GM19468 (cell line): ENCODE data around the gene BCDIN3D.
"Not testable (repeated sequence)": the region's sequence is repeated elsewhere in the genome, so short reads cannot be mapped to it uniquely, and the experiment has no call there.

Experiments
- ATAC-seq: cut with Tn5 transposase; IDR thresholded peaks from one replicate; pipeline ENCODE4 v1.9.1; 2021; ENCODE audit warnings: mild to moderate bottlenecking, moderate library complexity, moderate number of reproducible peaks; ENCODE audit not compliant: unreplicated experiment; ENCODE audit errors: extremely low read depth

Gene BCDIN3D

GRCh38 chr12:49864798-49865090, 21.8 kb upstream of the BCDIN3D start:
- no peak for ATAC-seq

- no peak for ATAC-seq
These were observed 21.3 kb upstream of the BCDIN3D start for GRCh38 chr12:49863946-49864797.

GRCh38 chr12:49860921-49861320, 18.0 kb upstream of the BCDIN3D start:
- not testable (repeated sequence) for ATAC-seq

- ATAC-seq = not testable (repeated sequence)
These were observed 13.0 kb upstream of the BCDIN3D start for GRCh38 chr12:49855890-49856289.

GRCh38 chr12:49854976-49855375, 12.1 kb upstream of the BCDIN3D start:
- ATAC-seq = no peak

- ATAC-seq = no peak
These were observed 10.8 kb upstream of the BCDIN3D start for GRCh38 chr12:49853671-49854070.

- ATAC-seq = no peak
These were observed 4.3 kb upstream of the BCDIN3D start for GRCh38 chr12:49847161-49847560.

GRCh38 chr12:49846032-49846431, 3.1 kb upstream of the BCDIN3D start:
- ATAC-seq = no peak

GRCh38 chr12:49843876-49844437, 1.1 kb upstream of the BCDIN3D start:
- no peak for ATAC-seq

GRCh38 chr12:49843411-49843810, 505 bp upstream of the BCDIN3D start:
- no peak for ATAC-seq

- ATAC-seq = no peak
These were observed 3.8 kb downstream of the BCDIN3D start for GRCh38 chr12:49838973-49839633.

GRCh38 chr12:49832836-49833421, 10.0 kb downstream of the BCDIN3D start:
- no peak for ATAC-seq

GRCh38 chr12:49831717-49832116, 11.2 kb downstream of the BCDIN3D start:
- ATAC-seq = no peak

- peak; percentile 45 for ATAC-seq
These were observed 14.5 kb downstream of the BCDIN3D start, which contains the start of gene NCKAP5L for GRCh38 chr12:49828133-49829091. TSS of gene NCKAP5L (minus strand) at chr12:49828413. CDS start at chr12:49804044, 24,369 bp downstream.

GRCh38 chr12:49827401-49828099, 15.4 kb downstream of the BCDIN3D start:
- ATAC-seq = no peak

- ATAC-seq = no peak
These were observed 15.9 kb downstream of the BCDIN3D start for GRCh38 chr12:49827051-49827400.

GRCh38 chr12:49825971-49826421, 16.9 kb downstream of the BCDIN3D start:
- ATAC-seq = no peak

GRCh38 chr12:49825360-49825970, 17.4 kb downstream of the BCDIN3D start:
- no peak for ATAC-seq

GRCh38 chr12:49824895-49825294, 18.0 kb downstream of the BCDIN3D start:
- no peak for ATAC-seq
